ENCODE measurements around the gene PLEKHA1.

PLEKHA1 gene

DNA sequence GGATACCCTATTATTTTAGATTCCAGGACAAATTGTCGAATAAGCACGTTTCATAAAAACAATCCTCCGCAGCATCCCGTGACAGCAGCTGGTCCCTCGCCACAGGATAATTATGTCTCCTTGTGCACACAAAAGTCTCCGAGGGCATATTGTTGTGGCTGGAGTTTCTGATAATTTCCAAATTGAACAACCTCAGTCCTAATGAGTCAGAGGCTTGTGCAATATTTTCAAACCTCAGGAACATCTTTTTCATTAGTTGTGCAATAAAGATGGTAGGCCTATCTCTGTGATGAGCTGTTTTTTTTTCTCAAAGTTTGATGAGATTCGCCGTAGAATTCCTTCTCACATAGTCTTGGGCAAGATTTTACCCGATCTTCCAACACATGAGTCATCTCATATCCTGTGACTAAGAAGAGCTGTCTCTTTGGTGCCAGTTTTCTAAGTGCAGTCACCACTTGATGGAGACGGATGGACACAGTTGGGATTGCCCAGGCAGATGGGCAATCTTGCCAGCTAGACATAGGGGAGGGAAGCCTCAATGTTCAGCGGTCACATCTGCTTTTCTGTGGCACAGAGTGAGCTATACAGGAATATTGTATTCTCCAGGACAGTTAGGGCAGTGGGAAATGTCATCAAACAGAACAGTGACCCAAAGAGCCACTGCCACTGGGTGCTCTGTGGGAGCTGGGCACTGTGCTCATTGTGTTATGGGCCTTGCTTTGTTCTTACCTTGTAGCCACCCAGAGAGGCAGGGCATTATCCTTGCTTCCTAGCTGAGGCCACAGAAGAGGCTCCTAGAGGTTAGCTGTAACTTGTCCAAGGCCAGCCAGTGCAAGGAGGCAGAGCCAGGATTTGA is 94.6 kb downstream of the PLEKHA1 start:
- no peak overlapping the region for H3K27ac Mint-ChIP-seq
- H3K27me3 Mint-ChIP-seq (ENCODE audit: low read depth) = peaks cover 31% of the 10 kb centered on the region
- no peaks in the 10 kb centered on the region for H3K9me3 Mint-ChIP-seq
- no peak for DNase-seq (ENCODE audit: low spot score)
- no peaks in the 10 kb centered on the region for H3K4me1 Mint-ChIP-seq (ENCODE audit: low read depth)
- H3K4me3 Mint-ChIP-seq = no peak overlapping the region
- no peaks in the 10 kb centered on the region for H3K36me3 Mint-ChIP-seq (ENCODE audit: low read depth)

DNA sequence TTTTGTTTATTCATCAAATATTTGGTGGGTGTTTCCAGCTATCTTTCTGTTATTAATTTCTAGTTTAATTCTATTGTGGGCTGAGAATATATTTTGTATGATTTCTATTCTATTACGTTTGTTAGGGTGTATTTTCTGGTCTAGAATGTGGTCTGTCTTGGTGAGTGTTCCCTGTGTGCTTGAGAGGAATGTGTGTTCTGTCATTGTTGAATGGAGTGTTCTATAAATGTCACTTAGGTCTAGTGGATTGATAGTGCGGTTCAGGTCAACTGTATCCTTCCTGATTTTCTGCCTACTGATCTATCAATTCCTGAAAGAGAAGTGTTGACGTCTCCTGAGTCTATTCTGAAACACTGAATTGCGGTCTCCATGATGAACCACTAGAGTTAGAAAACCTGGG is 95.3 kb downstream of the PLEKHA1 start:
- Mint-ChIP-seq H3K4me1 (ENCODE audit: low read depth) (no peaks in the 10 kb centered on the region), H3K27me3 (ENCODE audit: low read depth) (peaks cover 31% of the 10 kb centered on the region), H3K9me3 (no peaks in the 10 kb centered on the region), H3K36me3 (ENCODE audit: low read depth) (no peaks in the 10 kb centered on the region), H3K27ac (no peak overlapping the region), H3K4me3 (no peak overlapping the region)
- DNase-seq (ENCODE audit: low spot score) = no peak

DNA sequence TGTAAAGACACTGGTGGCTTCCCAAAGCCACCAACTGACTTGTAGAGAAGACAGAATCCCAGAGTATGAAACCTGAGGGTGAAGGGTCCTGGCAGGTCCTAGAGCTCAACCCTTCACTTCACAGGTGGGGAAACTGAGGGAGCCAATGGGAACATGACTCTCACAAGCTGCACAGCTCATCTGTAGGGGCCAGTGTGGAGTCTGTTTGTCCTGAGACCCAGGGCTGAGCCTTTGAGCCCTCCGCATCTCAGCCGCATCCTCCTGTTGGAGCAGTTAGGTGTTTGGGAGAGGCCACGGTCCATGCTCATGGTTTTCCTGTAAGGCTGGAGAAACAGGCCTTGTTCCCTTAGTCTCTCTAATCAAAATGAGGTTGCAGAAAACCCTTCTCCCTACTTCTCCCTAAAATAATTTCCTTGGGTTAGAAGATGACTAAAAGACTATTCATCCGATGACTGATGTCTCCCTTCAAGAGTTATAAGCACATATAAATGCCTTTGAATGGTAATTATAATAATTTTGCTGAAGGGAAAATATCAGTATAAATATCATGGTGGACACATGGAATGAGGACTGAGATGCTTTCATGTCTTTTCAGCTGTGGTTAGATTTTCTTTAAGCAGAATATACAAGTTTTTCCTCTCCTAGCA is 97.1 kb downstream of the PLEKHA1 start:
- Mint-ChIP-seq H3K4me1 (ENCODE audit: low read depth) (no peaks in the 10 kb centered on the region), H3K27ac (no peak overlapping the region), H3K27me3 (ENCODE audit: low read depth) (peaks cover 23% of the 10 kb centered on the region), H3K4me3 (no peak overlapping the region), H3K36me3 (ENCODE audit: low read depth) (no peaks in the 10 kb centered on the region), H3K9me3 (no peaks in the 10 kb centered on the region)
- DNase-seq (ENCODE audit: low spot score) = no peak

- DNase-seq (ENCODE audit: low spot score) = no peak
- Mint-ChIP-seq H3K9me3 (no peaks in the 10 kb centered on the region), H3K27ac (no peak overlapping the region), H3K4me1 (ENCODE audit: low read depth) (no peaks in the 10 kb centered on the region), H3K27me3 (ENCODE audit: low read depth) (peaks cover 23% of the 10 kb centered on the region), H3K36me3 (ENCODE audit: low read depth) (no peaks in the 10 kb centered on the region), H3K4me3 (no peak overlapping the region)
Observed at GRCh38 chr10:122473116-122473515, 98.6 kb downstream of the PLEKHA1 start.

DNA sequence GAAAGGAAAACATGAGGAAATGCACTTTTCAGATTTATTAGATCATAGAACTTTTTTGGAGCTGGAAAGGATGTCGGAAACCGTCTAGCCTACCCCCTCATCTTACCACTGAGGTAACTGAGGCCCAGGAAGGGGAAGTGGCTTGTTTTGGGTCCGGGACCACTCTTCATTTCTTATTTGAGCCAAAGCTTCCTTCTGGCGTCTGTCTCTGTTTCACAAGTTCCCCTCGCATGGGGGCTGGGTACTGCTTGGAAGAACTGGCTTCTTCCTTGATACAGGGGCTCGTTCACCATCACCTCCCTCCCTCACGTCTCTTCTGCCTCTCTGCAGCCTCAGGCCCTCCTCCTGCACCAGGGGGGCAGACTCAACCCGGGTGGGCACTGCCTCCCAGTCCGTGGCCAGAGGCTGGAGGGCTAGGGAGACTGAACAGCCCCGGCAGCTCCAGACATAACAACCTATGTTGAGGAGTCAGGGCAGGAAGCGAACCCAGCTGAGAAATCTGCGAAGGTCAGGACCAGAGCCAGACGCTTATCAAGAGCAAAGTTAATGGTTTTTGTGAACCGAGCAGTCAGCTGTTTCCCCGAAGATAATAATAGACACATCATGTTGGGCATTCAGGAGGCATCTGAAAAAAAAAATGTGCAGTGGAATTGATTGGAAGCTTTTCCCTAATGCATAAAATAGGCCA is 99.8 kb downstream of the PLEKHA1 start:
- Mint-ChIP-seq H3K27me3 (ENCODE audit: low read depth) (peaks cover 23% of the 10 kb centered on the region), H3K9me3 (no peaks in the 10 kb centered on the region), H3K27ac (no peak overlapping the region), H3K4me1 (ENCODE audit: low read depth) (no peaks in the 10 kb centered on the region), H3K36me3 (ENCODE audit: low read depth) (no peaks in the 10 kb centered on the region), H3K4me3 (no peak overlapping the region)
- DNase-seq (ENCODE audit: low spot score) = no peak

DNA sequence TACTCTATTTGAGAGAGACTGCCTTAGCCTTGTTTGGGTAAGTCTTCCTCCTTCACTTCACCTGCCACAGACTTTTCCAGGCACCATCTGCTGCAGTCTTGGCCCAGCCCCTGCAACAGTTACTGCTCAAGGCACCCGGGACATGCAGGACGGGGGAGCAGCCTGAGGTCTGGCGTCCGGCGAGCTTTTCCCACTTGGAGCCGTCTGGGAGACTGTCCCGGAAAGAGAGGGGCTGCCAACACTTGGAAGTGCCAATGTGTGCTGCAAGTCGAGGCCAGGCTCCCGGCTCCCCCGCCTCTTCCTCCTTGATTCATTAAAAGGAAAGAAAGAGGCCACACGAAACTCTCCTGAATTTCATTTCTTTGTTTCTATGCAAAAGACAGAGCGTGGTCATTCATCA is 100.6 kb downstream of the PLEKHA1 start:
- H3K27ac Mint-ChIP-seq = no peak overlapping the region
- no peaks in the 10 kb centered on the region for H3K36me3 Mint-ChIP-seq (ENCODE audit: low read depth)
- H3K4me1 Mint-ChIP-seq (ENCODE audit: low read depth) = no peaks in the 10 kb centered on the region
- H3K27me3 Mint-ChIP-seq (ENCODE audit: low read depth) = peaks cover 18% of the 10 kb centered on the region
- no peak overlapping the region for H3K4me3 Mint-ChIP-seq
- no peak for DNase-seq (ENCODE audit: low spot score)
- no peaks in the 10 kb centered on the region for H3K9me3 Mint-ChIP-seq

- Mint-ChIP-seq H3K27ac (no peak overlapping the region), H3K4me1 (ENCODE audit: low read depth) (no peaks in the 10 kb centered on the region), H3K36me3 (ENCODE audit: low read depth) (no peaks in the 10 kb centered on the region), H3K4me3 (no peak overlapping the region), H3K9me3 (no peaks in the 10 kb centered on the region), H3K27me3 (ENCODE audit: low read depth) (peaks cover 17% of the 10 kb centered on the region)
- no peak for DNase-seq (ENCODE audit: low spot score)
Observed at GRCh38 chr10:122475591-122476332, 101.3 kb downstream of the PLEKHA1 start.

DNA sequence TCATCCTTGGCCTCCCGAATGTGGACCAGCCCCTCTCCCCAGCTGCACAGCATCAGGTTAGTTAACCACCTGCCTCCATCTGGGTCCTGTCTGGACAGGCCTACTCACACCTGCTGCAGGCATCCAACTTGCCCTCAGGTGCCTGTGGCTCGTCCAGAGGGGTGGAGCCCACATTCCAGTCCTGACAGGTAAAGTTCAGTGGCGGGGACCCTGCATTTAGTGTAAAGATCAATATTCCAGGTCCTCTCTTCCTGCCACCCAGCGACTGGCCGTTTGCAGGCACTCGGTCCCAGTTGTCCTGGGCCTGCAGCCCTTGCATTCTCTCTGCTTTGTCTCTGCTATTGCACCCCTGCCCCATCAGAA is 101.8 kb downstream of the PLEKHA1 start:
- Mint-ChIP-seq H3K36me3 (ENCODE audit: low read depth) (no peaks in the 10 kb centered on the region), H3K4me1 (ENCODE audit: low read depth) (no peaks in the 10 kb centered on the region), H3K27ac (no peak overlapping the region), H3K4me3 (no peak overlapping the region), H3K9me3 (no peaks in the 10 kb centered on the region), H3K27me3 (ENCODE audit: low read depth) (peaks cover 15% of the 10 kb centered on the region)
- DNase-seq (ENCODE audit: low spot score) = no peak

DNA sequence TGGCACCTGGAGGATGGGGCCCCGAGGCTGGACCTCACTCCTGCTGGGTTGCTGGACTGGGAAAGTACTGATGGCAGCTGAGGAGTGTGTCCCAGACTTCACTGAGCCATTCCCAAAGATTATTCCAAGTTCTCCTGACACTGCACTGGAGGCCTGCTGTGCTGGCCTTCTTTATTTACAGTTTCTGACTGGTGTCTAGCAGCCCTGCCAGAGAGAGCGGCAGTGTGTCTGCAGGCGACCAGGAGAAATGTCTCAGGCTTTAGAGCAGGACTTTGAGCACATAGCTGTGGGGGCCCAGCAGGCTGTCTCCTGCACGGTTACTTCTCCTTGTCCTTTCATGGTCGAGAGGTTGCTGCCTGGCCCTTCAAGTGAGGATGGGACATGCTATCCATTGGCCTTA is 102.9 kb downstream of the PLEKHA1 start:
- Mint-ChIP-seq H3K36me3 (ENCODE audit: low read depth) (no peaks in the 10 kb centered on the region), H3K27me3 (ENCODE audit: low read depth) (peaks cover 18% of the 10 kb centered on the region), H3K9me3 (no peaks in the 10 kb centered on the region)

GRCh38 chr10:122478971-122479370 is 104.5 kb downstream of the PLEKHA1 start:
- Mint-ChIP-seq H3K27ac (no peak overlapping the region), H3K9me3 (no peaks in the 10 kb centered on the region), H3K36me3 (ENCODE audit: low read depth) (no peaks in the 10 kb centered on the region), H3K27me3 (ENCODE audit: low read depth) (peaks cover 21% of the 10 kb centered on the region), H3K4me3 (no peak overlapping the region), H3K4me1 (ENCODE audit: low read depth) (no peaks in the 10 kb centered on the region)
- DNase-seq (ENCODE audit: low spot score) = no peak

More for the DNA sequence above, 102.9 kb downstream of the PLEKHA1 start:
- DNase-seq (ENCODE audit: low spot score) = no peak
- Mint-ChIP-seq H3K4me3 (no peak overlapping the region), H3K4me1 (ENCODE audit: low read depth) (no peaks in the 10 kb centered on the region), H3K27ac (no peak overlapping the region)

DNA sequence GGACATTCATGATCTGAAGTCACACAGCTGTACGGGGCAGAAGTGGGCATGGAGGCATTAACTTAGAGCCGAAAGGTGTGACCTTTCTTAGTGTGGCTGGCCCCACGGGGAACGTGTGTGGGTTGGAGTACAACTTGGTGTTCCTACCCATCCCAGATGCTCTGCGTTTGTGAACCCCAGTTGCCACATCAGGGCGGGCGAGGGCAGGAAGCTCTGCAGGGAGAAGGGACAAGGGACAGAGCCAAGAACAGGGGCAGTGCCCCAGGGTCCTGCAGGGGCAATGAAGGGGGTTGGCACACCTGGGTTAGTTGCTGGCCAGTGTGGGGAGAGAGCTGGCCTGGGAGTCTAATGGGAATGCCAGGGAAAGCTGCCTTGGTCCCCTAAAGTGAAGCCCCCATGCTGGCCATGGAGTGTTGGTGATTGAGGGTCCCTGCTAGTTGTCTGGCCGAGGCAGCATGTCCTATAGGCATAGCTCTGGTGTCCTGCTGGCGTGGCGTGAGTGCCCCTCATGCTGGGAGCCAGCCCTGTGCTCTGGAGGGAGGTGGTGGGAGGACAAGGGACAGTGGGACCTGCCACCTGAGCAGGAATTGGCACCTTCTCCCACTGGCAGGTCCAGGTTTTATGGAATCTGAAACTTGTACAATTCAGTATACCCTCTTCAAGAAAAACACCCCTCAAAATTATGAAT is 105.8 kb downstream of the PLEKHA1 start:
- Mint-ChIP-seq H3K9me3 (no peaks in the 10 kb centered on the region), H3K27me3 (ENCODE audit: low read depth) (peaks cover 11% of the 10 kb centered on the region), H3K27ac (no peak overlapping the region)

DNA sequence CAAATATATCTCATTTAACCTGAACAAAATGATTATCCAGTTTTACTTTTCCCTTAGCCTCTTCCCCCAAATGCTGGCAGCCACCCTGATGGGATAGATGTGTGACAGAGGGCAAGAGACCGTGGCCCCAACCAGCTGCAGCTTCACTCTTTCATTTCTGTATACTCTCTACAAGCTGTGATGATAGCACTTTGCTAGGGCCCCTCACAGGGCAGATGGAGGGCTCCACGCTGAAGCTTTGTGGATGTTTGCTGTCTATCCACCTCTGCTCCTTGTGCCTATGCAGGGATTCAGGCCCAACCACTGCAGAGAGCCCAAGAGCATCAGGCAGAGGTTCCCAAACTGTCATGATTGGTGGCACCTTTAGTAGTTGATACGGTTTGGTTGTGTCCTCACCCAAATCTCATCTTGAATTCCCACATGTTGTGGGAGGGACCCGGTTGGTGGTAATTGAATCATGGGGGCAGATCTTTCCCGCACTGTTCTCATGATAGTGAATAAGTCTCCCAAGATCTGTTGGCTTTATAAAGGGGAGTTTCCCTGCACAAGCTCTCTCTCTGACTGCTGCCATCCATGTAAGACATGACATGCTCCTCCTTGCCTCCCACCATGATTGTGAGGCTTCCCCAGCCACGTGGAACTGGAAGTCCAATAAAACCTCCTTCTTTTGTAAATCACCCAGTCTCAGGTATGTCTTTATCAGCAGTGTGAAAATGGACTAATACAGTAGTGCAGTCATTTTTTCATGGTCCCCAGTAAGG is 107.0 kb downstream of the PLEKHA1 start:
- H3K9me3 Mint-ChIP-seq = no peaks in the 10 kb centered on the region
- DNase-seq (ENCODE audit: low spot score) = no peak
- no peaks in the 10 kb centered on the region for H3K36me3 Mint-ChIP-seq (ENCODE audit: low read depth)
- no peak overlapping the region for H3K27ac Mint-ChIP-seq
- no peaks in the 10 kb centered on the region for H3K4me1 Mint-ChIP-seq (ENCODE audit: low read depth)
- no peak overlapping the region for H3K4me3 Mint-ChIP-seq
- peaks cover 9% of the 10 kb centered on the region for H3K27me3 Mint-ChIP-seq (ENCODE audit: low read depth)

More for the DNA sequence above, 105.8 kb downstream of the PLEKHA1 start:
- no peak for DNase-seq (ENCODE audit: low spot score)
- Mint-ChIP-seq H3K4me1 (ENCODE audit: low read depth) (no peaks in the 10 kb centered on the region), H3K36me3 (ENCODE audit: low read depth) (no peaks in the 10 kb centered on the region), H3K4me3 (no peak overlapping the region)

Data from T-helper 2 cell treated with Interferon-gamma antibody and Interleukin-4, amounts not matched to agents 5 μg/mL and 100 μg/mL, for 36 hours (primary cell).